Measurements from ENCODE around the gene VPS54. TPM values are rescaled to one million over a fixed set of nuclear protein-coding genes. Genes with fewer than 3 reads are reported as not detected.
"Not testable (repeated sequence)": the region's sequence is repeated elsewhere in the genome, so short reads cannot be mapped to it uniquely, and the experiment has no call there.

VPS54 gene
- total RNA-seq, 2 experiments from 2014 or later = 9.5 to 10.8 TPM

GRCh38 chr2:63975437-63976124 is 43.6 kb downstream of the VPS54 start:
- no peak for ATAC-seq (ENCODE audit: poor library complexity)
- intact Hi-C loops (cut with DNase I, micrococcal nuclease) = no loop called here
- Mint-ChIP-seq H3K36me3 (ENCODE audit: low read depth) (peaks cover 29% of the 10 kb centered on the region), H3K4me1 (ENCODE audit: low read depth) (peaks cover 14% of the 10 kb centered on the region), H3K27me3 (no peaks in the 10 kb centered on the region), H3K4me3 (no peak overlapping the region), H3K27ac (no peak overlapping the region), H3K9me3 (no peaks in the 10 kb centered on the region)
- no peak for TF ChIP-seq CTCF (IDR thresholded peaks at IDR 0.05)
- no peak for DNase-seq
- peaks cover 9% of the 10 kb centered on the region for H3K4me1 ChIP-seq (ENCODE audit: insufficient read depth, low read length)
- H3K4me3 ChIP-seq (ENCODE audit: low read length) = no peak overlapping the region
- H3K9me3 ChIP-seq (ENCODE audit: control insufficient read depth in 1 of 2, insufficient read depth in 1 of 2, low read length in 2 of 2) = no peaks in the 10 kb centered on the region
- peaks cover 24% of the 10 kb centered on the region for H3K36me3 ChIP-seq (ENCODE audit: insufficient read depth, low read length)
- CTCF ChIA-PET = no interaction called here
- no peaks in the 10 kb centered on the region for H3K27me3 ChIP-seq (ENCODE audit: control insufficient read depth in 1 of 2, insufficient read depth in 2 of 2, low read length in 2 of 2)
- POLR2A ChIA-PET = no interaction called here
- H3K27ac ChIP-seq (ENCODE audit: low read depth in 1 of 2, low read length in 2 of 2) = no peak overlapping the region

GRCh38 chr2:63975036-63975435 is 44.2 kb downstream of the VPS54 start:
- peaks cover 20% of the 10 kb centered on the region for H3K36me3 ChIP-seq (ENCODE audit: insufficient read depth, low read length)
- H3K27me3 ChIP-seq (ENCODE audit: control insufficient read depth in 1 of 2, insufficient read depth in 2 of 2, low read length in 2 of 2); DNase-seq; H3K4me1 ChIP-seq (ENCODE audit: insufficient read depth, low read length); H3K27me3 Mint-ChIP-seq; H3K4me3 Mint-ChIP-seq; H3K9me3 Mint-ChIP-seq; CTCF ChIA-PET; ATAC-seq (ENCODE audit: poor library complexity); POLR2A ChIA-PET; H3K9me3 ChIP-seq (ENCODE audit: control insufficient read depth in 1 of 2, insufficient read depth in 1 of 2, low read length in 2 of 2); intact Hi-C loops (cut with DNase I, micrococcal nuclease); H3K4me3 ChIP-seq (ENCODE audit: low read length); H3K27ac Mint-ChIP-seq; H3K27ac ChIP-seq (ENCODE audit: low read depth in 1 of 2, low read length in 2 of 2): not testable (repeated sequence)
- Mint-ChIP-seq H3K36me3 (ENCODE audit: low read depth) (peaks cover 23% of the 10 kb centered on the region), H3K4me1 (ENCODE audit: low read depth) (peaks cover 14% of the 10 kb centered on the region)

GRCh38 chr2:63962186-63962585 is 57.0 kb downstream of the VPS54 start:
- Mint-ChIP-seq H3K27ac (no peak overlapping the region), H3K27me3 (no peaks in the 10 kb centered on the region), H3K9me3 (no peaks in the 10 kb centered on the region), H3K4me3 (no peak overlapping the region), H3K36me3 (ENCODE audit: low read depth) (peaks cover 68% of the 10 kb centered on the region), H3K4me1 (ENCODE audit: low read depth) (no peaks in the 10 kb centered on the region)
- no peak for ATAC-seq (ENCODE audit: poor library complexity)
- intact Hi-C loops (cut with DNase I, micrococcal nuclease) = no loop called here
- ChIA-PET POLR2A (no interaction called here), CTCF (no interaction called here)
- Histone ChIP-seq H3K4me1 (ENCODE audit: insufficient read depth, low read length) (no peaks in the 10 kb centered on the region), H3K27me3 (ENCODE audit: control insufficient read depth in 1 of 2, insufficient read depth in 2 of 2, low read length in 2 of 2) (no peaks in the 10 kb centered on the region), H3K9me3 (ENCODE audit: control insufficient read depth in 1 of 2, insufficient read depth in 1 of 2, low read length in 2 of 2) (no peaks in the 10 kb centered on the region), H3K27ac (ENCODE audit: low read depth in 1 of 2, low read length in 2 of 2) (no peak overlapping the region), H3K4me3 (ENCODE audit: low read length) (no peak overlapping the region), H3K36me3 (ENCODE audit: insufficient read depth, low read length) (peaks cover 21% of the 10 kb centered on the region)
- no peak for DNase-seq
- no peak for TF ChIP-seq CTCF (IDR thresholded peaks at IDR 0.05)

- no peak overlapping the region for H3K27ac Mint-ChIP-seq
- no peak overlapping the region for H3K4me3 ChIP-seq (ENCODE audit: low read length)
- DNase-seq (no peak), ATAC-seq (ENCODE audit: poor library complexity) (no peak)
- ChIA-PET CTCF (no interaction called here), POLR2A (interaction anchor here (0.6 kb wide), 1 partner anchor 60 kb away, joined by 3 read pairs; no protein-coding TSS in a partner anchor)
- no peaks in the 10 kb centered on the region for H3K27me3 ChIP-seq (ENCODE audit: control insufficient read depth in 1 of 2, insufficient read depth in 2 of 2, low read length in 2 of 2)
- peaks cover 0 to 7% of the 10 kb centered on the region in 2 experiments for H3K9me3 ChIP-seq (ENCODE audit: control insufficient read depth in 1 of 2, insufficient read depth in 1 of 2, low read length in 2 of 2)
- no peaks in the 10 kb centered on the region for H3K4me1 Mint-ChIP-seq (ENCODE audit: low read depth)
- no peak for TF ChIP-seq CTCF (IDR thresholded peaks at IDR 0.05)
- no peaks in the 10 kb centered on the region for H3K27me3 Mint-ChIP-seq
- intact Hi-C loops (cut with DNase I, micrococcal nuclease) = no loop called here
- H3K36me3 Mint-ChIP-seq (ENCODE audit: low read depth) = peaks cover 73% of the 10 kb centered on the region
- no peak overlapping the region for H3K4me3 Mint-ChIP-seq
- H3K36me3 ChIP-seq (ENCODE audit: insufficient read depth, low read length) = peaks cover 8% of the 10 kb centered on the region
- no peaks in the 10 kb centered on the region for H3K4me1 ChIP-seq (ENCODE audit: insufficient read depth, low read length)
- peaks cover 5% of the 10 kb centered on the region for H3K9me3 Mint-ChIP-seq
- H3K27ac ChIP-seq (ENCODE audit: low read depth in 1 of 2, low read length in 2 of 2) = no peak overlapping the region
Observed at GRCh38 chr2:63950414-63950813, 68.8 kb downstream of the VPS54 start.

Measured in CD4-positive, alpha-beta T cell (primary cell).